ENCODE measurements around the gene BCAS1. TPM values are rescaled to one million over a fixed set of nuclear protein-coding genes. Genes with fewer than 3 reads are reported as not detected.
"Not testable (repeated sequence)": the region's sequence is repeated elsewhere in the genome, so short reads cannot be mapped to it uniquely, and the experiment has no call there.

The BCAS1 gene
- total RNA-seq, 1 experiment from 2014 or later = 0.07 TPM

GRCh38 chr20:53986037-53986650 lies 84.2 kb downstream of the BCAS1 start:
- no peak for DNase-seq (ENCODE audit: low read depth)

- no peak for DNase-seq (ENCODE audit: low read depth)
Measured at GRCh38 chr20:53985150-53985518, 85.3 kb downstream of the BCAS1 start.

- no peak for DNase-seq (ENCODE audit: low read depth)
Measured at GRCh38 chr20:53984356-53985149, 85.8 kb downstream of the BCAS1 start.

- DNase-seq (ENCODE audit: low read depth) = no peak
Measured at GRCh38 chr20:53983401-53983800, 87.0 kb downstream of the BCAS1 start.

- no peak for DNase-seq (ENCODE audit: low read depth)
Measured at GRCh38 chr20:53982624-53983023, 87.8 kb downstream of the BCAS1 start.

- no peak for DNase-seq (ENCODE audit: low read depth)
Measured at GRCh38 chr20:53981752-53982437, 88.5 kb downstream of the BCAS1 start.

- no peak for DNase-seq (ENCODE audit: low read depth)
Measured at GRCh38 chr20:53981130-53981529, 89.3 kb downstream of the BCAS1 start.

GRCh38 chr20:53980031-53980465 lies 90.3 kb downstream of the BCAS1 start:
- DNase-seq (ENCODE audit: low read depth) = no peak

GRCh38 chr20:53978497-53978896 lies 91.9 kb downstream of the BCAS1 start:
- no peak for DNase-seq (ENCODE audit: low read depth)

GRCh38 chr20:53977391-53977790 lies 93.0 kb downstream of the BCAS1 start:
- no peak for DNase-seq (ENCODE audit: low read depth)

- DNase-seq (ENCODE audit: low read depth) = no peak
Measured at GRCh38 chr20:53975761-53976160, 94.6 kb downstream of the BCAS1 start.

GRCh38 chr20:53974785-53975555 lies 95.4 kb downstream of the BCAS1 start:
- no peak for DNase-seq (ENCODE audit: low read depth)

GRCh38 chr20:53973882-53974281 lies 96.5 kb downstream of the BCAS1 start:
- DNase-seq (ENCODE audit: low read depth) = not testable (repeated sequence)

- DNase-seq (ENCODE audit: low read depth) = no peak
Measured at GRCh38 chr20:53972179-53972578, 98.2 kb downstream of the BCAS1 start.

- DNase-seq (ENCODE audit: low read depth) = no peak
Measured at GRCh38 chr20:53971096-53971683, 99.2 kb downstream of the BCAS1 start.

- DNase-seq (ENCODE audit: low read depth) = no peak
Measured at GRCh38 chr20:53970232-53970631, 100.2 kb downstream of the BCAS1 start.

GRCh38 chr20:53967527-53967926 lies 102.9 kb downstream of the BCAS1 start:
- DNase-seq (ENCODE audit: low read depth) = no peak

GRCh38 chr20:53966774-53967398 lies 103.5 kb downstream of the BCAS1 start:
- DNase-seq (ENCODE audit: low read depth) = no peak

- DNase-seq (ENCODE audit: low read depth) = no peak
Measured at GRCh38 chr20:53964501-53965253, 105.7 kb downstream of the BCAS1 start.

GRCh38 chr20:53964067-53964466 lies 106.3 kb downstream of the BCAS1 start:
- DNase-seq (ENCODE audit: low read depth) = no peak
